ENCODE measurements around the gene CCNQ. TPM values are rescaled to one million over a fixed set of nuclear protein-coding genes. Genes with fewer than 3 reads are reported as not detected.

Gene CCNQ
- total RNA-seq, 1 donor from 2014 or later: 21.7 TPM

DNA sequence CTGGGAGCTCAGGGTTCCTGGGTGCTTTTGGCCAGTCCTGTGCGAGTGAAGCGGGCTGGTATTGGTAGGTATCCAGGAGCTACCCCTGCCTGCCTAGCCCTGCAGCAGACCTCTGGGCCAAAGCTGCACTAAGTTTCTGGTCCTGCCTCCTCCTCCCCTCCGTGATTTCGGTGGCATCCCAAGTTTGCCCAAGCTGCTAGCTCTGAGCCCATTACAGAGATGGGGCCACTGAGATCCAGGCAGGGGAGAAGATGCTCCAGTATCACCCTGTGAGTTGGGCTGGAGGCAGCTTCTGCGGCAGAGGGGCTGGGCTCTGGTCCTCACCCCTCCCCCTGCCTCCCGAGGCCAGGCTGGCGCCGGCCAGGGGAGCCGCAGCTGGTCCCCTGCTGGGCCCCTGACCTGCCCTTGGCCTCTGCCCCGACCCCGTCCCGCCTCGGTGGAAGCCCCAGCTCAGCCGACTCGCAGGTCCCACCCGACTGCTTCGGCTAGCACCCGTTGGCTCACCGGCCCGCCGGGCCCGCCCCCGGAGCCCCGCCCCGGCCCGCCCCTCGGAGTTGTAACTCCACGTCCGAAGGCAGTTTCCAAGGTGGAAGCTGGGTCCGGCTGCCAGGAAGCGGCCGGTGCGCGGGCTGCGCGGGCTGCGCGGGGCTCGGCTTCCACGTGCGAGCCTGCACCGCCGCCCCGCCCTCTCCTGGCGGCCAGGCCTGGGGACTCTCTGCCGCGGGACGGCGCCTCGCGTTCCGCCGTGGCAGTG is 47.9 kb upstream of the CCNQ start, which contains the start of gene DUSP9:
Gene DUSP9 (plus strand): TSS at position 584 of the 754 bp plus-strand sequence. CDS start 751 bp downstream, outside the sequence.
- no peaks in the 10 kb centered on the region for H3K9me3 Mint-ChIP-seq (ENCODE audit: unreplicated experiment)
- no peak for FAIRE-seq
- H3K27me3 Mint-ChIP-seq (ENCODE audit: low read depth, unreplicated experiment): peaks cover 30% of the 10 kb centered on the region
- H3K27me3 ChIP-seq (ENCODE audit: insufficient read depth, low read length): peaks cover 23% of the 10 kb centered on the region
- no peak within 1 kb of the TSS for H3K27ac Mint-ChIP-seq (ENCODE audit: unreplicated experiment)
- peaks cover under 1% of the 10 kb centered on the region for H3K4me1 ChIP-seq (ENCODE audit: insufficient read depth, low read length)
- H3K79me2 ChIP-seq (ENCODE audit: insufficient read depth, low read length): no peaks in the 10 kb centered on the region
- peak within 1 kb of the TSS; percentile 46 for H3K4me2 ChIP-seq (ENCODE audit: low read length)
- DNase-seq (ENCODE audit: low read depth): no peak
- H3K27ac ChIP-seq (ENCODE audit: low read depth, low read length): no peak within 1 kb of the TSS
- no peak within 1 kb of the TSS for H3K9ac ChIP-seq (ENCODE audit: low read length)
- H3K36me3 ChIP-seq (ENCODE audit: insufficient read depth, low read length): no peaks in the 10 kb centered on the region
- no peak within 1 kb of the TSS for H3K4me3 Mint-ChIP-seq (ENCODE audit: unreplicated experiment)
- H4K20me1 ChIP-seq (ENCODE audit: insufficient read depth, low read length): no peaks in the 10 kb centered on the region
- TF ChIP-seq, protein P1, sequence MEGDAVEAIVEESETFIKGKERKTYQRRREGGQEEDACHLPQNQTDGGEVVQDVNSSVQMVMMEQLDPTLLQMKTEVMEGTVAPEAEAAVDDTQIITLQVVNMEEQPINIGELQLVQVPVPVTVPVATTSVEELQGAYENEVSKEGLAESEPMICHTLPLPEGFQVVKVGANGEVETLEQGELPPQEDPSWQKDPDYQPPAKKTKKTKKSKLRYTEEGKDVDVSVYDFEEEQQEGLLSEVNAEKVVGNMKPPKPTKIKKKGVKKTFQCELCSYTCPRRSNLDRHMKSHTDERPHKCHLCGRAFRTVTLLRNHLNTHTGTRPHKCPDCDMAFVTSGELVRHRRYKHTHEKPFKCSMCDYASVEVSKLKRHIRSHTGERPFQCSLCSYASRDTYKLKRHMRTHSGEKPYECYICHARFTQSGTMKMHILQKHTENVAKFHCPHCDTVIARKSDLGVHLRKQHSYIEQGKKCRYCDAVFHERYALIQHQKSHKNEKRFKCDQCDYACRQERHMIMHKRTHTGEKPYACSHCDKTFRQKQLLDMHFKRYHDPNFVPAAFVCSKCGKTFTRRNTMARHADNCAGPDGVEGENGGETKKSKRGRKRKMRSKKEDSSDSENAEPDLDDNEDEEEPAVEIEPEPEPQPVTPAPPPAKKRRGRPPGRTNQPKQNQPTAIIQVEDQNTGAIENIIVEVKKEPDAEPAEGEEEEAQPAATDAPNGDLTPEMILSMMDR (IDR thresholded peaks at IDR 0.05; ENCODE audit: insufficient read depth, low read depth, low read length): no peak
- no peak for TF ChIP-seq EZH2 (IDR thresholded peaks at IDR 0.05; ENCODE audit: insufficient read depth, low read length)
- H3K36me3 Mint-ChIP-seq (ENCODE audit: low read depth, unreplicated experiment): no peaks in the 10 kb centered on the region
- H2AFZ ChIP-seq (ENCODE audit: low read depth, low read length): no peak within 1 kb of the TSS
- no peak within 1 kb of the TSS for H3K4me3 ChIP-seq (ENCODE audit: insufficient read depth, low read depth, low read length)
- H3K4me1 Mint-ChIP-seq (ENCODE audit: low read depth, unreplicated experiment): no peaks in the 10 kb centered on the region
- no peaks in the 10 kb centered on the region for H3K9me3 ChIP-seq (ENCODE audit: insufficient read depth, low read depth, low read length)

DNA sequence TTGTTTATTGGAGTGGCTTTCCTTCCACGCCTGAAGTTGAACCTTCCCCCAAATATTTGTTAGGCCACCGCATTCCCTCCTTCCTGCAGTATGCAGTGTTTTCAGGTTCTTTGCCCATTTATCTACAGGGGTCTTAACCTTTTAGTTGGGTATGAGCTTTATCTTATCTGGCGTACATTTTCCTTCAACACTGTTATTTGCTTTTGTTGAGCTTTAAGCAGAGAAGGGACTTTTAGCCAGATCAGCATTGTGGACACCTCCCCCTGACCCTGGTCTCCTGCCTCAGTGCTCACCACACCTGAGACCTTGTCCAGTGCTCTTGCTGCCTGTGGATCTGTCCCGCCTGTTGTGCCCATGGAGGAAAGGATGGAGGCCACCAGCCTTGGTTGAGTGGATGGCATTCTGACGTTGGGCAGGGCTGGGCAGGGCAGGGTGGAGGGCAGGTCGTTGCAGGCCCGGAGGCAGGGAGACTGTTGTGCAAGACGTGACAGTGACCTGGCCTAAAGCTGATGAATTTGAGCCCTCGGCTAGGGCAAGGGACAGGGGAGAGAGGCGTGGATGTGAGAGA is 47.1 kb upstream of the CCNQ start:
- FAIRE-seq (no peak), DNase-seq (ENCODE audit: low read depth) (no peak)
- no peaks in the 10 kb centered on the region for H3K36me3 Mint-ChIP-seq (ENCODE audit: low read depth, unreplicated experiment)
- no peaks in the 10 kb centered on the region for H3K4me1 Mint-ChIP-seq (ENCODE audit: low read depth, unreplicated experiment)
- H3K4me1 ChIP-seq (ENCODE audit: insufficient read depth, low read length): peaks cover 3% of the 10 kb centered on the region
- peaks cover 29% of the 10 kb centered on the region for H3K27me3 ChIP-seq (ENCODE audit: insufficient read depth, low read length)
- no peak overlapping the region for H2AFZ ChIP-seq (ENCODE audit: low read depth, low read length)
- TF ChIP-seq, protein P1 (IDR thresholded peaks at IDR 0.05; ENCODE audit: insufficient read depth, low read depth, low read length): no peak
- no peak for TF ChIP-seq EZH2 (IDR thresholded peaks at IDR 0.05; ENCODE audit: insufficient read depth, low read length)
- no peaks in the 10 kb centered on the region for H3K79me2 ChIP-seq (ENCODE audit: insufficient read depth, low read length)
- H3K4me3 Mint-ChIP-seq (ENCODE audit: unreplicated experiment): no peak overlapping the region
- H4K20me1 ChIP-seq (ENCODE audit: insufficient read depth, low read length): no peaks in the 10 kb centered on the region
- no peak overlapping the region for H3K27ac Mint-ChIP-seq (ENCODE audit: unreplicated experiment)
- no peaks in the 10 kb centered on the region for H3K9me3 Mint-ChIP-seq (ENCODE audit: unreplicated experiment)
- no peaks in the 10 kb centered on the region for H3K9me3 ChIP-seq (ENCODE audit: insufficient read depth, low read depth, low read length)
- H3K4me2 ChIP-seq (ENCODE audit: low read length): no peak overlapping the region
- H3K4me3 ChIP-seq (ENCODE audit: insufficient read depth, low read depth, low read length): no peak overlapping the region
- peaks cover 28% of the 10 kb centered on the region for H3K27me3 Mint-ChIP-seq (ENCODE audit: low read depth, unreplicated experiment)
- H3K36me3 ChIP-seq (ENCODE audit: insufficient read depth, low read length): no peaks in the 10 kb centered on the region
- no peak overlapping the region for H3K9ac ChIP-seq (ENCODE audit: low read length)
- H3K27ac ChIP-seq (ENCODE audit: low read depth, low read length): no peak overlapping the region

DNA sequence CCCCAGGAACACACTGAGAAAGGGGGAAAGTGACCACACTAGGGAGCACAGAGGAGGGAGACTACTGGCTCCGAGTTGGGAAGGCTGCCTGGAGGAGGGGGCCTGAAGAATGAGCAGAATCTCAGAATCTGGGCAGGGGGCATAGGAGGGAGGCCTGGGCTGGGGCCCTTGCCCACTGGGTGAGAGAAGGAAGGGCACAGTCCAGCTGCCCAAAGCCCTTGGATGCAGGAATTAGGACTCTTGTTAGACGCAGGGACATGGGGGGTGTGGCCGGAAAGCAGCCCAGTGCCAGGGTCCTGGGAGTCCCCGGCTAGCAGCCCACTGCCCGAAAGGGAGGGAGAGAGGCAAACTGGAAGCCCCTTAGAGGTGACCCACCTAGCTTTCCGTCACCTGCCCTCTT is 46.2 kb upstream of the CCNQ start:
- FAIRE-seq (no peak), DNase-seq (ENCODE audit: low read depth) (no peak)
- Histone ChIP-seq H3K36me3 (ENCODE audit: insufficient read depth, low read length) (no peaks in the 10 kb centered on the region), H2AFZ (ENCODE audit: low read depth, low read length) (no peak overlapping the region), H4K20me1 (ENCODE audit: insufficient read depth, low read length) (no peaks in the 10 kb centered on the region), H3K4me1 (ENCODE audit: insufficient read depth, low read length) (peaks cover 3% of the 10 kb centered on the region), H3K9me3 (ENCODE audit: insufficient read depth, low read depth, low read length) (no peaks in the 10 kb centered on the region), H3K4me3 (ENCODE audit: insufficient read depth, low read depth, low read length) (no peak overlapping the region), H3K27ac (ENCODE audit: low read depth, low read length) (no peak overlapping the region), H3K9ac (ENCODE audit: low read length) (no peak overlapping the region), H3K27me3 (ENCODE audit: insufficient read depth, low read length) (peaks cover 29% of the 10 kb centered on the region), H3K79me2 (ENCODE audit: insufficient read depth, low read length) (no peaks in the 10 kb centered on the region), H3K4me2 (ENCODE audit: low read length) (no peak overlapping the region)
- Mint-ChIP-seq H3K36me3 (ENCODE audit: low read depth, unreplicated experiment) (no peaks in the 10 kb centered on the region), H3K27me3 (ENCODE audit: low read depth, unreplicated experiment) (peaks cover 28% of the 10 kb centered on the region), H3K4me1 (ENCODE audit: low read depth, unreplicated experiment) (no peaks in the 10 kb centered on the region), H3K27ac (ENCODE audit: unreplicated experiment) (no peak overlapping the region), H3K4me3 (ENCODE audit: unreplicated experiment) (no peak overlapping the region), H3K9me3 (ENCODE audit: unreplicated experiment) (no peaks in the 10 kb centered on the region)
- TF ChIP-seq EZH2 (IDR thresholded peaks at IDR 0.05; ENCODE audit: insufficient read depth, low read length): no peak
